NCI-H345 treated with DMSO at 0.1 percent for 48 hours (cell line): ENCODE results near the gene STX1A.
A peak's percentile ranks its signal among the peaks of the same experiment; 100 is the strongest.
"Not testable (repeated sequence)": the region's sequence is repeated elsewhere in the genome, so short reads cannot be mapped to it uniquely, and the experiment has no call there.

Experiments
- DNase-seq: peaks from one replicate; lab custom pipeline; 2025; ENCODE audit not compliant: unreplicated experiment; lab: John Stamatoyannopoulos, UW

STX1A gene

DNA sequence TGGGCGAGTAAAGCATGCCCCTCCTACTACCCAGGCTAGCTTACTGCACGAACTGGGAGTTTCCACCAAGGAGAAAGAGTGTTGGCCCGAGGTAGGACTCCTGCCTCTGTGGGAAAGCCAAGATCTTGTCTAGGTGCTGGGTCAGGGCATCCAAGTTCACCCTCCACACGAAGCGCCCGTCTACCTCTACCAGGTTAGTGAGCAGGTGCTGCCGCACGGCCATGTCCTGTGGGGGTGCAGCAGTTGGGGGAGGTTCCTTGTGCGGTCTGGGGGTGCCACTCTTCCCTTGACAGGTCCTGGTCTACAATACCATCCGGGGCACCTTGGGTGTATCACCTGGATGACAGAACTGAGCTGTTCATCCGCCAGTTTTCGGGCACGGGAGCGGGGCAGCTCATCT lies 17.4 kb upstream of the STX1A start:
- DNase-seq: no peak

DNA sequence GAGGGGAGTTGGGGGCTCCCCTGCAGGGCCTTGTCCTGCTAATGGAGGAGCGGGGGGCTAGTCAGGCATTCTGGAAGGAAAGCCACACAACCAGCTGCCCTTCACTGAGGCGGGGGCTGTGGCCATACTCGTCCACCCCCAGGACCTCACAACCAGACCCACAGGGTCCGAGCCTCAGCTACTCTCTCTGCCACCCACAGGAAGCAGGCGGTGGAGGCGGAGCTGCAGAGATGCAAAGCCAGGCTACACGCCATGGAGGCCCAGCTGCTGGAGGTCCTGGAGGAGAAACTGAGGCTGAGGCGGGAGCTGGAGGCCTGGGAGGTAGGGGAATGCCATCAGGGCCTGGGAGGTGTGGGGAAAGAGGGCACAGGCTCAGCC lies 16.0 kb upstream of the STX1A start:
- no peak for DNase-seq

DNA sequence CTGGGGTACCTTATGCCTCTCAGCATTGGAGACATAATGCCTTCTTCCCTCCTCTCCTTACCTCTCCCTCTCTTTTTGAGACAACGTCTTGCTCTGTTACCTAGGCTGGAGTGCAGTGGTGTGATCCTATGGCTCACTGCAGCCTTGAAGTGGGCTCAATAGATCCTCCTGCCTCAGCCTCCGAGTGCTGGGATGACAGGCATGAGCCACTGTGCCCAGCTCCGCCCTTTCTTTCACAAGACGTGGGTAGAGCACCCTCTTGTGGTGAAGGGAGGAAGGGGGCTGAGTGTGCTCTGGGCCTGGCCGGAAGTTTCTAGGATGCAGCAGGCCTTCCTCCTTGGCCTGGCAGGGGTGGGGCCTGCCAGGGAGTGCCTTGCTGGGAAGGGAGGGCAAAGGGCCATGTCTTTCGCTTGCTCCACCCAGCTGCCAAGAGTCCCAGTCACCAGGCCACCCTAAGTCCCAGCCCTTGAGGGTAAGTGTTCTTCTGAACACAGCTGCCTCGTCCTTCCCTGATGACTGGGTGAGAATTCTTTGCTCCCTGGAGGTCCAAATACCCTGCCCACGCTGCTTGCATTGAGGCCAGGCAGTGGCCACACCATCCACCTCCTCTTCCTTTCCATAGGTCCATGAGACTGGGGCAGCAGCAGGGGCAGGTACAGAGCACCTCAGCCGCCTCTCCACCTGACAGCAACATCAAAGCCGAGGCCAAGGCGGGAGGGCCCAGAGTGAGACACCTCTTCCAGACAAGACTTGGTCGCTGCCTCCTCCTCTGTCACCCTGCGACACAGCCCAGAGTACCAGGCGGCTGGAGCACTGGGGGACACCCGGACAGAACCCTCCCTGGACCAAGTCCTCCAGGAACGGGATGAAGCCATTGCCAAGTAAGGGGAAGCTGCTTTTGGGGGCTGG lies 15.4 kb upstream of the STX1A start:
- peak; percentile 82 for DNase-seq

DNA sequence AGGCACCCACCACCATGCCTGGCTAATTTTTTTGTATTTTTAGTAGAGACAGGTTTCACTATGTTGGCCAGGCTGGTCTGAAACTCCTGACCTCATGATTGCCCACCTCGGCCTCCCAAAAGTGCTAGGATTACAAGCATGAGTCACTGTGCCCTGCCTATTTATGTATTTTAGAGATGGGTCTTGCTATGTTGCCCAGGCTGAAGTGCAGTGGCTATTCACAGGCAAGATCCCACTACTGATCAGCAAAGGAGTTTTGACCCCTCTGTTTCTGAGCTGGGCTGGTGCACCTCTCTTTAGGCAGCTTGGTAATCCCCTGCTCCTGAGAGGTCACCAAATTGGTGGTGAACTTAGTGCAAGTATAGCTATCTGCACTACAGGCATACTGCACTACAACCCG lies 12.9 kb upstream of the STX1A start:
- no peak for DNase-seq

DNA sequence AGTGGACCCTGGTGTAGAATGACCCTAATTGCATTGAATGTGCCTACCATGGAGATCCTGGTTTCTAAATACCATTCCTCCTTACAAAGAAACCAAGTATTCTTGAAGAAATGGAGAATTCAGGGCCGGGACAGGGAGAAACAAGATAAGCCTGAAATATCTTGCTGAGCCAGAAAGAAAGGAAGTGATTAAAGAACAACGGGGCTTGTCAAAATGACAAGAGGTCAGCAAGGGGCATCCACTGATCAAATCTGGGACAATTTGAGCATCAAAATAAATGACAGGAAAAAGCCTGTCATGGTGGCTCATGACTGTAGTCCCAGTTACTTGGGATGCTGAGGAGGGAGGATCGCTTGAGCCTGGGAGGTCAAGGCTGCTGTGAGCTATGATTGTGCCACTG lies 11.0 kb upstream of the STX1A start:
- no peak for DNase-seq

DNA sequence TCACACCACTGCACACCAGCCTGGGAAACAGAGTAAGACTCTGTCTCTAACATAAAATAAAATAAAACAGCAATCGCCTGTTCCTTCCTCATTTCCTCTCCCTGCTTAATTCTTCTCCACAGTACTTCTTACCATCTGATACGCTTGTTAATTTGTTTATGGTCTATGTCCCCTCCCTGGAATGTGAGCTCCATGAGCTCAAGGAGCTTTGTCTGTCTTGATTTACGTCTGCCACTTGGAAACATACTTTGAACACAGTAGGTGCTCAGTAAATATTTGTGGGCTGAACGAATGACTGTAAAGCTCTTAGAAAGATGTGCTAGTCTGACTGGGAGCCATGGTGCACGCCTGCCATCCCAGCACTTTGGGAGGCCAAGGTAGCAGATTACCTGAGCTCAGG lies 9.1 kb upstream of the STX1A start:
- DNase-seq: no peak

DNA sequence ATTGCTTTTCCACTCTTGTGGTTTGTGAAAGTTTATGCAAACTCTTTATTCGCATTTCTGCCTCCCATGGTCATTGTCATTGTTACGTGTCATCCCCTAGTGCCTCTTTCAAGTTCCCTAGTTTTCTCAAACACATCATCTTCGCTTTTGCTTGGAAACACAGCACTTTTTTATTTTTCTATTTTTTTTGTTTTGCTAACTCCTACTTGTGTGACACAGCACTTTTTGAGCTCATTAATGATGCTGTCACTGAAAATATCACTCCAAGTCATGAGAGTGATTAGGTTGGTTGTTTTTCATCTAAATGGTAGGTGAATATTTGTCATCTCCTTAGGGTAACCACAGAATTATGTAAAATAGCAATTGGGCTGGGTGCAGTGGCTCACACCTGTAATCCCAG lies 8.5 kb upstream of the STX1A start:
- no peak for DNase-seq

DNA sequence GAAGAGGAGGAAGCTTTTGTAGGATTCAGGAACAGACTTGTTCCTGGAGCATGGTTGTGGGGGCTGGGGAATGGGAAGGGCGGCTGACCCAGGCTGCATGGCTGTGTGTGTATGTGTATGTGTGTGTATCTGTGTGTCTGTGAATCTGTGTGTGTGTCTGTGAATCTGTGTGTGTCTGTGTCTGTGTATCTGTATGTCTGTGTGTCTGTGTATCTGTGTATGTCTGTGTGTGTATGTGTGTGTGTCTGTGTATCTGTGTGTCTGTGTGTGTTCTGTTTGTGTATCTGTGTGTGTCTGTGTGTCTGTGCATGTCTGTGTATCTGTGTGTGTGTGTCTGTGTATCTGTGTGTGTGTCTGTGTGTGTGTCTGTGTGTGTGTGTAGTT lies 6.6 kb upstream of the STX1A start:
- no peak for DNase-seq

DNA sequence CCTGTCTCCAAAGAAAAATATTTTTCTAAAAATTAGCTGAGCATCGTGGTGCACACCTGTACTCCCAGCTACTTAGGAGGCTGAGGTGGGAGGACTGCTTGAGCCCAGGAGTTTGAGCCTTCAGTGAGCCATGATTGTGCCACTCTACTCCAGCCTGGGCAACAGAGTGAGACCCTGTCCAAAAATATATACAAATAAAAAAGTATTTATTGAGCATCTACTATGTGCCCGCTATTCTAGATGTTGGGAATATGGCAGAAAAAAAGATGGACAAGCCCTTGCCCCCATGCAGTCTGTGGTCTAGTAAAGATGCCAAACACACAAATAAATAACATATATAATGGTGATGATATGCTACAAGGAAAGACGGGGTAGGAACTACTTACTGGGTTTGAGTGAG lies 4.3 kb upstream of the STX1A start:
- DNase-seq: no peak

DNA sequence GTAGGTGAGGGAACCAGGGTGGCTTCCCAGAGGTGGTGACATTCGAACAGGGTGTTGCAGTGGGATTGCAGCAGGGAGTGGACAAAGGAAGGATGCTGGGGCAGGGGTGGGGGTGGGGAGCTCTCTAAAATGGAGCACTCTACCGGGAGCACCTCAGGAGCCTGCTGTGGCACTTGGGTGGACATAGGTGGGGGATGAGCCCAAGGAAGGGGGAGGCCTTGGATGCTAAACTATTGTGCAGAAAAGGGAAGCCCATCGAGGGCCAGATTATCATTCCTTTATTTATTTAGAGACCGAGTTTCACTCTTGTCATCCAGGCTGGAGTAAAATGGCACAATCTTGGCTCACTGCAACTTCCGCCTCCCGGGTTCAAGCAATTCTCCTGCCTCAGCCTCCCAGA lies 3.3 kb upstream of the STX1A start:
- DNase-seq: no peak

DNA sequence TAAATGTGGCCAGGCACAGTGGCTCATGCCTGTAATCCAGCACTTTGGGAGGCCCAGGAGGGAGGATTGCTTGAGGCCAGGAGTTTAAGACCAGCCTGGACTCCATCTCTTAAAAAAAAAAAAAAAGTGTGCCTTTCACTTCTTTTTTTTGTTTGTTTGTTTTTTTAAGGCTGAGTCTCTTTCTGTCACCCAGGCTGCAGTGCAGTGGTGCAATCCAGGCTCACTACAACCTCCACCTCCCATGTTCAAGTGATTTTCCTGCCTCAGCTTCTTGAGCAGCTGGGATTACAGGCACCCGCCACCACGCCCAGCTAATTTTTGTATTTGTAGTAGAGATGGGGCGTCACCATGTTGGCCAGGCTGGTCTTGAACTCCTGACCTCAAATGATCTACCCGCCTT lies 2.7 kb upstream of the STX1A start:
- not testable (repeated sequence) for DNase-seq

DNA sequence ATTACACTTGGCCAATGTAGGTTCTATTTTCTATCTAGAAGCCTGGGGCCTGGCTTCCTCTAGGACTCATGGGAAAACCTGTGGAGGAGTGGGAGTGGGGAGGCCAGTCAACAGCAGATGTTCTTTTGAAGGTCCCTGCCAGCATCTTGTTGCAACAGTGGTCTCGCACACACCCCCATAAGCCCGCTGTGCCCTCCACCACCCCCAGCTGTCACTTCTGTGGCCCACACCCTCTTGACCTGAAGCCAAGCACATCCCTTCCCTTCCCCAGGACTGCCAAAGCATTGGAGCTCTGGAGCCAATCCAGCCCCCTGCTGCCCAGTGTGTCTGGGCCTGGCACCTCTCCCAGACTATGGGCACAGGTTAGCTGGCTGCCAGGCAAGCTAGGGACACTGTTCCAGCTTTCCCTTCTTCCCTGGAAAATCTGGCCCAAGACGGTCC lies 1.9 kb upstream of the STX1A start:
- DNase-seq: no peak

DNA sequence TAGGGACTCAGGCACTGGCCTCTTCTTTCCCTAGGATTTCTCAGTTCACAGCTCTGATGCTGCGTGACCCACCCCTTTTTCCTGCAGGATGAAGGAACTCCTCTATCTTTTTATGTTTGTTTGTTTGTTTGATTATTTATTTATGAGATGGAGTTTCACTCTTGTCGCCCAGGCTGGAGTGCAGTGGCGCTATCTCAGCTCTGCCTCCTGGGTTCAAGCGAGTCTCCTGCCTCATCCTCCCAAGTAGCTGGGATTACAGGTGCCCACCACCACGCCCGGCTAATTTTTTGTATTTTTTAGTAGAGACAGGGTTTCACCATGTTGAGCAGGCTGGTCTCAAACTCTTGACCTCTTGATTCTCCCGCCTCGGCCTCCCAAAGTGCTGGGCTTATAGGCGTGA lies 974 bp upstream of the STX1A start:
- DNase-seq: not testable (repeated sequence)

DNA sequence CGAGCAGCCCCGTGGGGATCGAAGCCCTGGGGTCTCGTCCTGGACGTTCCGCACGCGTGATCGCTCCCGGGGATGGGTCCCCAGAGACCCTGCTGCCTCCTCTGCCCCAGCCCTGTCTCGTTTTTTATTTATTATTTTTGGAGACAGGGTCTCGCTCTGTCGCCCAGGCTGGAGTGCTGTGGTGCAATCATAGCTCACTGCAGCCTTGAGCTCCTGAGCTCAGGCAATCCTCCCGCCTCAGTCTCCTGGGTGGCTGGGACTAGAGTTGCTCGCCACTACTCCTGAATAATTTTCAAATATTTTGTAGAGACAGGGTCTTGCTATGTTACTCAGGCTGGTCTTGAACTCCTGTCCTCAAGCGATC lies 319 bp upstream of the STX1A start:
- no peak for DNase-seq

DNA sequence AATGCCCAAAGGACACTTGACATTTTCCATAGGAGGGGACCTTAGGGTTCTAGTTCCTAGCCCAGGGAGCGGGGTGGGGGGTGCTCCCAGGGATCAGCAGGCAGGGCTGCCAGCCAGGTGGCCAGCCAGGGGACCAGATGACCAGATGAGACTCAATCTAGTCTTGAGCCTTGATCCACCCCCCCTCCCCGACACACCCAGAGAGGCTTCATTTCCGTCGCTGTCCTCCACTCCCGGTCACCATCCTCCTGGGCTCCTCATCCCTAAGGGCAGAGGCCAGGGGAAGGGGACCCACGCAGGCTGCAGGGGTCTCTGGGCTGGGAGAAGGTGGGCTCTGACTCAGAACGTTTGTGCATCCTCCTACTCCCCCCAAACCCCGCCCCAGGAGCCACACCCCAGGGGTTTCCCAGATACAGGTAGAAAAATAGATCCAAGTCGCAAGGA lies 1.0 kb downstream of the STX1A start:
- no peak for DNase-seq

DNA sequence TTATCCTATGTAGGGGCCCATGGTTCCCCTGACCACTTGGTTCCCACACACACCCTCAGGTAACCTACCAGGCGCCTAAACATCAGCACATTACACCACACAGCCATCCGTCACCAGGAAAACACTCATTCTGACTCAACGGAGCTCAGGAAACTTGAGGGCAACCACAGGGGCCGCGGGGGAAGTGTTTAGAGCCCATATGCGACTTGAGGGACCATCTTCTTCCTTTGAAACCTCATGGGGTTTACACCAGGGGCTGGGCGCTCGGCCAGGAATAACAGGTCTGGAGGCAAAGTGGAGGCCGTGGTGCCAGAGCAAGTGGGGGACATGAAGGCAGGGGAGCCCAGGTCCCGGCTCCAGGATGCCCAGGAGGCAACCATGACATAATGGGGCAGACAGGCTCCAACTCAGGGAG lies 1.5 kb downstream of the STX1A start:
- DNase-seq: no peak

DNA sequence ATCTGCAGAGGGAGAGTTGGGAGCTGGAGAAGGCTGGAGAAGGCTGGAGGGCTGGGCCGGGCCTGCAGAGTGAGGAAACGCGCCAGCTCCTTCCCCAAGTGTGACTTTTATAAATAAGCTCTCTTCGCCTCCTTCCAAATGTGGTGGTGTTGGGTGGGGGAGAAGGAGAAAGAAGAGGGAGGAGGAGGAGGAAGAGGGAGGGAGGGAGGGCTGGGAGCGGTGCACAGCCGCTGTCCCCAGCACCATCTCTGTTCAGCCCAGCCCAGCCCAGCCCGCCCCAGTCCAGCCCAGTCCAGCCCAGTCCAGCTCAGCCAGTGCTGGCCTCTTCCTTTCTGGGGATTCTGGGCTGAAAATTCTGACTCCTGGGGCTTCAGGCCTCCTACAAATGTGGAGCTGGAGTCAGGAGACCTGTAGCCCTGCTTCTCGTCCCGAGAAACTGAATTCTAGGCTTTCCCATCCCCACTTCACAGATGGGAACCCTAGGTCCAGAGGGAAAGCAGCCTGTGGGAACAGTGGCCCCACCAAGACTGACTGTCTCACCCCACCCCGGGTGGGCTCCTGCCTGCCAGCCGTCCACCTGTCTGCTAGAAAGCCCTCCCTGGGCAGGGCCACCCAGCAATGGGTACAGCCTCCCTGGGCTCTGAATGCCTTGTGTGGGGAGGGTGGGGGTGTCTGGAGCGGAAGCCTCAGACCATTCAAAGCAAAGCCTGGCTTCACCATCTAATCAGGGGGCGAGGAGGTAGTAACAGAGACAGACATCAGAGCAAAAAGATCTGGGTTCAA lies 2.3 kb downstream of the STX1A start:
- DNase-seq: no peak

DNA sequence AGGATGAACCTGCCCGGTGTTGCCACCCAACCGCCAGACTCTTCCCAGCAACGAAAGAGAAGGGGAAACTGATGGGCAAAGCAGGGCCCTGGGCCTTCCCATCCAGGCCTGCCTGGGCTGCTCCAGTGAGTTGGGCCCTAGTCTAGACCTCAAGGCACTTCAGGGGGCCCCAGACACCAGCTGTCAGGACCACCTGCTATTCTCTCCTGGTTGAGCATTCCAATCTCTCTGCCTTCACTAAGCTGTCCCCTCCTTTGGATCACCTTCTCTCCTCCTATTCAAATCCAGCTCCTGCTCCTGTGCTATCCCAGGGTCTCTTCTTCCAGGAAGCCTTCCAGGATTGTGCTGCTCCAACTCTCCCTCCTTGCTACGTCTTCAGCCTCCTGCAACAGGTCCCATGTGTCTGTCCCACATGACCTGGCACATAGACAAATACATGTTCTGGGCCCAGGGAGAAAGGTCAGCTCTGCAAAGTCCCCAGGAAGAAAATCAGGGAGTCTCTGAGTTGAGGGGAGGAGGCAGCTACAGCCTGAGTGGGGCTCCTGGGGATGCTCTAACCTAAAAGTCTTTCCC lies 3.1 kb downstream of the STX1A start:
- no peak for DNase-seq

DNA sequence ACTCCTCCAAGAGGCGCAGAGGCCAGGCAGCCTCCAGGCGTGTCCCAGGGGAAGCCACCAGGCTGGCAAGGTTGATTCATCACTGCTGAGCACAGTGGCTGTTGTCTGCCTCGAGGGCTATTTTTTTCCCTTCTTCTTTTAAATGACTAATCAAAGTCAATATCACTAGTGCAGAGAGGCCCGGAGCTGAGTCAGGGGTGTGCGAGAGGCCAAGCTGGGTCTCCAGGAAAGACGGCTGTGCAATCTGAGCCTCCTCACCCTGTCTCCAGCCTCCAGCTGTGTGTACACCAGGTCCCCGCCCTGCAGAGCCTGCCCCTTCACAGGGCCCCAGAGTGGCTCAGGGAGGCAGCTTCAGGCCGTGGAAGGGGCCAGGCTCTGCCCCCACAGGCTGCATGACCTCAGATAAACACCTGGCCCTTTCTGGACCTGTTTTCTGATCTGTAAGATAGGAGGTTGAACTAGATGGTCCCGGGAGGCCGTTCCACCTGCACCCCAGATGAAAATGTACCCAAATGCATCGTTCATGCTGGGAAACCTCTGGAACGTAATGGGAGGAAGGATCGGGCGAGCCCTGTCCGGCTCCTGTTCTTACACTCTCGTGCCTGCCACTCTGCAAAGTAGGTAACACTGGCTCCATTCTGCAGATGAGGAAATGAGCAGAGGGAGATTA lies 3.7 kb downstream of the STX1A start:
- DNase-seq: peak; percentile 72

DNA sequence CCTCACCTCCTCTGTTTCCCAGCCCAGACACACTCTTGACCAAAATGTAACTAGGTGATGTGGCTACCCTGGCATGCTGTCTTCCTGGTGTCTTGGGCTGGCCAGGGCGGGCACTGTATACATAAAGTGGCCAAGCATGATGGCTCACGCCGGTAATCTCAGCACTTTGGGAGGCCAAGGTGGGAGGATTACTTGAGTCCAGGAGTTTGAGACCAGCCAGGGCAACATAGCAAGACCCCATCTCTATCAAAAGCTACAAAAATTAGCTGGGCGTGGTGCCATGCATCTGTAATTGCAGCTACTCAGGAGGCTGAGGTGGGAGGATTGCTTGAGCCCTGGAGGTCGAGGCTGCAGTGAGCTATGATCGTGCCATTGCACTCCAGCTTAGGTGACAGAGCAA lies 6.2 kb downstream of the STX1A start:
- DNase-seq: not testable (repeated sequence)

DNA sequence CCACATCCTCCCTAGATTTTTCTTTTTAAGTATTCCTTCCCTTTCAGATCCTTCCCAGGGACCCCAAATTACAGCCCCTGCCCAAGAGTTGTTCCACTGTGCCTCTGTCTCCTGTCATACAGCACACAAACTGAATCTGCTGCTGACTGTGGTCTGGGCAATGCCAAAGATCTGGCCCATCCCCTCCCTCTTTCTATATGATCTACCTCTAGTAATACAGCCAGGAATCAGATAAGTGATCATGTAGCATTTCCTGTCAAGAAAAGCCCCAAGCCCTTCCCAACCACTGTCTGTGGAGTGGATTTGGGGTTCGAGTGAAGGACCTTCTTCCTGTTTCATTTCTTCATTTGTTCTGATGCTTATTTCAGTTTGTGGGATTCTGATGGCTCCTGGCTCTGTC lies 6.7 kb downstream of the STX1A start:
- no peak for DNase-seq
